Measurements from ENCODE around the gene TERT. TPM values are rescaled to one million over a fixed set of nuclear protein-coding genes. Genes with fewer than 3 reads are reported as not detected.
A peak's percentile ranks its signal among the peaks of the same experiment; 100 is the strongest.
"Not testable (repeated sequence)": the region's sequence is repeated elsewhere in the genome, so short reads cannot be mapped to it uniquely, and the experiment has no call there.

Gene TERT
- total and polyA plus RNA-seq, 2 of the 13 experiments (the other 11 are each of a cell fraction or from before 2014, with no cell fraction given): 4.3 to 5.9 TPM

DNA sequence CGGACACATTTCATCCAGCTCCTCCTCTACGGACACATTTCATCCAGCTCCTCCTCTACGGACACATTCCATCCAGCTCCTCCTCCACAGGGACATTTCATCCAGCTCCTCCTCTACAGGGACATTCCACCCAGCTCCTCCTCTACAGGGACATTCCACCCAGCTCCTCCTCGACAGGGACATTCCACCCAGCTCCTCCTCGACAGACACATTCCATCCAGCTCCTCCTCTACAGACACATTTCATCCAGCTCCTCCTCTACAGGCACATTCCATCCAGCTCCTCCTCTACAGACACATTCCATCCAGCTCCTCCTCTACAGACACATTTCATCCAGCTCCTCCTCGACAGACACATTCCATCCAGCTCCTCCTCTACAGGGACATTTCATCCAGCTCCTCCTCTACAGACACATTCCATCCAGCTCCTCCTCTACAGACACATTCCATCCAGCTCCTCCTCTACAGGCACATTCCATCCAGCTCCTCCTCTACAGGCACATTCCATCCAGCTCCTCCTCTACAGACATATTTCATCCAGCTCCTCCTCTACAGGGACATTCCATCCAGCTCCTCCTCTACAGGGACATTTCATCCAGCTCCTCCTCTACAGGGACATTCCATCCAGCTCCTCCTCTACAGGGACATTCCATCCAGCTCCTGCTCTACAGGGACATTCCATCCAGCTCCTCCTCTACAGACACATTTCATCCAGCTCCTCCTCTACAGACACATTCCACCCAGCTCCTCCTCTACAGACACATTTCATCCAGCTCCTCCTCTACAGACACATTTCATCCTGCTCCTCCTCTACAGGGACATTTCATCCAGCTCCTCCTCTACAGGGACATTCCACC lies 32.3 kb upstream of the TERT start:
- H3K27ac ChIP-seq (ENCODE audit: extremely low read length, insufficient read depth, low read length); H3K4me2 ChIP-seq (ENCODE audit: low read depth, low read length); CTCF ChIA-PET (ENCODE audit: low intra/inter-chr PET ratio, low total read pairs); BruUV-seq (replicated peaks); H3K79me2 ChIP-seq (ENCODE audit: insufficient read depth, low read length); in situ Hi-C loops (cut with HindIII; ENCODE audit: extremely low pct_ligation_motif_present, low pct_unique_long_range_greater_than_20kb); ATAC-seq; H3K9ac ChIP-seq (ENCODE audit: insufficient read depth, low read depth, low read length); H3K27me3 ChIP-seq (ENCODE audit: control insufficient read depth in 1 of 2, insufficient read depth in 2 of 2, low read length in 2 of 2); H3K9me3 ChIP-seq (ENCODE audit: low read length); H3K4me3 ChIP-seq (replicated peaks in 1 of 3; ENCODE audit: insufficient read depth in 1 of 3, low read depth in 2 of 3, low read length in 3 of 3); H2AFZ ChIP-seq (ENCODE audit: low read length); intact Hi-C loops (cut with micrococcal nuclease; ENCODE audit: unreplicated experiment): not testable (repeated sequence)
- peaks cover 26 to 39% of the 10 kb centered on the region in 2 experiments; a peak in 4 of 5 replicates for H3K36me3 ChIP-seq (replicated peaks in 1 of 2; ENCODE audit: control insufficient read depth in 1 of 2, insufficient read depth in 2 of 2, low read length in 2 of 2)
- DNase-seq (ENCODE audit: low spot score): peak; percentile 49
- POLR2A ChIA-PET: interaction anchor here (1.2 to 3.1 kb wide), 3 partner anchors 12 to 32 kb away, joined by 3 to 12 read pairs (median 5); partner anchors contain the start of genes CLPTM1L and TERT
- H3K4me1 ChIP-seq (ENCODE audit: insufficient read depth, low read length): peaks cover 28% of the 10 kb centered on the region
- WGBS (ENCODE audit: low lambda C conversion rate): 22% methylated on average over 6 of the region's 6 CpGs
- peaks cover 17% of the 10 kb centered on the region for H4K20me1 ChIP-seq (ENCODE audit: insufficient read depth, low read length)
- FAIRE-seq: peak; percentile 42
- peak; percentile 68 for TF ChIP-seq SKI (IDR thresholded peaks at IDR 0.05; ENCODE audit: partially characterized antibody)
- TF ChIP-seq FOXK2 (IDR thresholded peaks at IDR 0.05): peak; percentile 40; the same call in 1 of the 2 replicates

- intact Hi-C loops (cut with micrococcal nuclease; ENCODE audit: unreplicated experiment); H3K27ac ChIP-seq (ENCODE audit: extremely low read length, insufficient read depth, low read length); ATAC-seq; BruUV-seq (replicated peaks); H3K79me2 ChIP-seq (ENCODE audit: insufficient read depth, low read length); in situ Hi-C loops (cut with HindIII; ENCODE audit: extremely low pct_ligation_motif_present, low pct_unique_long_range_greater_than_20kb); H3K4me3 ChIP-seq (replicated peaks in 1 of 3; ENCODE audit: insufficient read depth in 1 of 3, low read depth in 2 of 3, low read length in 3 of 3); DNase-seq (ENCODE audit: low spot score); H3K9me3 ChIP-seq (ENCODE audit: low read length); H3K9ac ChIP-seq (ENCODE audit: insufficient read depth, low read depth, low read length); CTCF ChIA-PET (ENCODE audit: low intra/inter-chr PET ratio, low total read pairs); H3K27me3 ChIP-seq (ENCODE audit: control insufficient read depth in 1 of 2, insufficient read depth in 2 of 2, low read length in 2 of 2); H2AFZ ChIP-seq (ENCODE audit: low read length); H3K4me2 ChIP-seq (ENCODE audit: low read depth, low read length); FAIRE-seq: not testable (repeated sequence)
- peaks cover 23 to 45% of the 10 kb centered on the region in 2 experiments; a peak in 4 of 5 replicates for H3K36me3 ChIP-seq (replicated peaks in 1 of 2; ENCODE audit: control insufficient read depth in 1 of 2, insufficient read depth in 2 of 2, low read length in 2 of 2)
- POLR2A ChIA-PET: interaction anchor here (1.2 to 3.1 kb wide), 2 partner anchors 19 to 32 kb away, joined by 5 to 12 read pairs; partner anchors contain the start of genes CLPTM1L and TERT
- 38% methylated on average over 5 of the region's 5 CpGs for WGBS (ENCODE audit: low lambda C conversion rate)
- H4K20me1 ChIP-seq (ENCODE audit: insufficient read depth, low read length): peaks cover 17% of the 10 kb centered on the region
- peaks cover 28% of the 10 kb centered on the region for H3K4me1 ChIP-seq (ENCODE audit: insufficient read depth, low read length)
Observed at GRCh38 chr5:1326532-1326875, 31.6 kb upstream of the TERT start.

Measured in HepG2 (cell line).